SK-MEL-5 (cell line): Measurements from ENCODE around the gene SIGLEC7. TPM values are rescaled to one million over a fixed set of nuclear protein-coding genes. Genes with fewer than 3 reads are reported as not detected.

Source experiments
- DNase-seq: peaks from one replicate; pipeline ENCODE4 v3.0.0-alpha.2; 2016; ENCODE audit warnings: low read depth, low spot score
- in situ Hi-C: cut with HindIII; loops from 2 replicates; pipeline ENCODE4 v1.10.0; 2016; ENCODE audit warnings: low sequenced_read_pairs, high pct_unique_total_duplicates, low pct_unique_long_range_greater_than_20kb
- total RNA-seq: library from RNA; depleted of rRNA; stranded (reverse); fragments of >200 nt; shearing (Covaris generic); gene quantifications from 2 replicates; pipeline ENCODE4 v1.2.3, GENCODE V29; 2014; rRNA removed

Gene SIGLEC7
- total RNA-seq, 1 experiment from 2014 or later = not detected

- DNase-seq = no peak
- in situ Hi-C loops = no loop called here
Measured at GRCh38 chr19:51183629-51184028, 41.5 kb downstream of the SIGLEC7 start.

- no peak for DNase-seq
- in situ Hi-C loops = no loop called here
Measured at GRCh38 chr19:51185069-51185867, 43.2 kb downstream of the SIGLEC7 start.

- in situ Hi-C loops = no loop called here
- DNase-seq = no peak
Measured at GRCh38 chr19:51185868-51186215, 43.7 kb downstream of the SIGLEC7 start.

GRCh38 chr19:51186323-51186722, 44.2 kb downstream of the SIGLEC7 start:
- in situ Hi-C loops = no loop called here
- no peak for DNase-seq

- no peak for DNase-seq
- in situ Hi-C loops = no loop called here
Measured at GRCh38 chr19:51187395-51188226, 45.5 kb downstream of the SIGLEC7 start.

GRCh38 chr19:51188227-51188559, 46.1 kb downstream of the SIGLEC7 start:
- DNase-seq = no peak
- in situ Hi-C loops = no loop called here

GRCh38 chr19:51192689-51193088, 50.6 kb downstream of the SIGLEC7 start:
- in situ Hi-C loops = no loop called here
- DNase-seq = no peak

- no peak for DNase-seq
- in situ Hi-C loops = no loop called here
Measured at GRCh38 chr19:51194527-51195315, 52.6 kb downstream of the SIGLEC7 start.

GRCh38 chr19:51195316-51195586, 53.1 kb downstream of the SIGLEC7 start:
- no peak for DNase-seq
- in situ Hi-C loops = no loop called here

GRCh38 chr19:51195616-51196015, 53.5 kb downstream of the SIGLEC7 start:
- no peak for DNase-seq
- in situ Hi-C loops = no loop called here

GRCh38 chr19:51196181-51196580, 54.1 kb downstream of the SIGLEC7 start:
- no peak for DNase-seq
- in situ Hi-C loops = no loop called here

GRCh38 chr19:51198641-51199040, 56.5 kb downstream of the SIGLEC7 start:
- in situ Hi-C loops = no loop called here
- no peak for DNase-seq

GRCh38 chr19:51200071-51200666, 58.1 kb downstream of the SIGLEC7 start:
- no peak for DNase-seq
- in situ Hi-C loops = no loop called here

- in situ Hi-C loops = no loop called here
- no peak for DNase-seq
Measured at GRCh38 chr19:51201712-51202111, 59.6 kb downstream of the SIGLEC7 start.

Other genes with a start within 250 kb of the SIGLEC7 start
- 1.0 TPM in 1 of 2 replicates, not detected in the other for gene KLK4, start 230.9 kb upstream of the SIGLEC7 start, total RNA-seq
- not detected in 2 replicates for gene KLK5, start 189.3 kb upstream of the SIGLEC7 start, total RNA-seq
- gene KLK6, start 172.7 kb upstream of the SIGLEC7 start, total RNA-seq = not detected in 2 replicates
- gene KLK7, start 158.4 kb upstream of the SIGLEC7 start, total RNA-seq = not detected in 2 replicates
- gene KLK8, start 140.7 kb upstream of the SIGLEC7 start, total RNA-seq = 0.96 TPM in 1 of 2 replicates, not detected in the other
- not detected in 2 replicates for gene KLK10, start 122.6 kb upstream of the SIGLEC7 start, total RNA-seq
- not detected in 2 replicates for gene KLK11, start 115.7 kb upstream of the SIGLEC7 start, total RNA-seq
- gene KLK12, start 107.3 kb upstream of the SIGLEC7 start, total RNA-seq = not detected in 2 replicates
- not detected in 2 replicates for gene KLK13, start 77.2 kb upstream of the SIGLEC7 start, total RNA-seq
- not detected in 2 replicates for gene KLK14, start 59.4 kb upstream of the SIGLEC7 start, total RNA-seq
- gene CTU1, start 33.9 kb upstream of the SIGLEC7 start, total RNA-seq = 13.0 and 13.8 TPM in 2 replicates
- not detected in 2 replicates for gene SIGLEC9, start 17.4 kb upstream of the SIGLEC7 start, total RNA-seq
- gene CD33, start 82.8 kb downstream of the SIGLEC7 start, total RNA-seq = 0.19 and 0.63 TPM in 2 replicates
- not detected in 2 replicates for gene SIGLECL1, start 108.8 kb downstream of the SIGLEC7 start, total RNA-seq
- gene IGLON5, start 169.3 kb downstream of the SIGLEC7 start, total RNA-seq = 0.11 TPM in 1 of 2 replicates, not detected in the other
- gene VSIG10L, start 199.8 kb downstream of the SIGLEC7 start, total RNA-seq = 0.75 and 0.77 TPM in 2 replicates
- 127 and 138 TPM in 2 replicates for gene ETFB, start 224.1 kb downstream of the SIGLEC7 start, total RNA-seq
- not detected in 2 replicates for gene CLDND2, start 226.7 kb downstream of the SIGLEC7 start, total RNA-seq
- not detected in 2 replicates for gene NKG7, start 230.4 kb downstream of the SIGLEC7 start, total RNA-seq
- not detected in 2 replicates for gene LIM2, start 245.7 kb downstream of the SIGLEC7 start, total RNA-seq
- not detected in 2 replicates for gene C19orf84, start 248.3 kb downstream of the SIGLEC7 start, total RNA-seq